Transverse colon (tissue), 4 donors: ENCODE data around the gene CLMN. TPM values are rescaled to one million over a fixed set of nuclear protein-coding genes. Genes with fewer than 3 reads are reported as not detected.
A peak's percentile ranks its signal among the peaks of the same experiment; 100 is the strongest.

ENCODE experiments used
- DNase-seq: peaks from one replicate; pipeline ENCODE4 v3.0.0-alpha.2; 2019
- H3K27ac ChIP-seq, 4 donors: fragments of 200-600 bp; sonication (generic); 2 replicates each; pipeline ENCODE4 v1.5.1; 2016 to 2018; ENCODE audit warnings: inconsistent platforms in 4 of 4
- H3K27me3 ChIP-seq: fragments of 200-600 bp; sonication (generic); 2 replicates; pipeline ENCODE4 v1.5.1; 2017; ENCODE audit warnings: inconsistent platforms
- H3K36me3 ChIP-seq, 4 donors: fragments of 200-600 bp; sonication (generic); 2 replicates each; pipeline ENCODE4 v1.5.1; 2017 to 2019; ENCODE audit warnings: inconsistent platforms in 4 of 4
- H3K4me1 ChIP-seq, 4 donors: fragments of 200-600 bp; sonication (generic); 2 replicates each; pipeline ENCODE4 v1.5.1; 2017 to 2020; ENCODE audit warnings: inconsistent platforms in 4 of 4
- H3K4me3 ChIP-seq, 4 donors: fragments of 200-600 bp; sonication (generic); 1 replicate in 1 of 4; 2 replicates in 3 of 4; pipeline versions ENCODE4 v1.5.1 to v1.6.1; 2017 to 2019; ENCODE audit warnings: inconsistent platforms in 4 of 4
- H3K9me3 ChIP-seq, 2 donors: fragments of 200-600 bp; sonication (generic); 2 replicates each; pipeline ENCODE4 v1.5.1; 2017 to 2019; ENCODE audit warnings: inconsistent platforms in 2 of 2
- EP300 ChIP-seq: sonication (generic); formaldehyde crosslinking; IDR thresholded peaks from one replicate; pipeline ENCODE4 v1.6.1; 2017; ENCODE audit warnings: antibody characterized with exemption, low read depth
- POLR2A ChIP-seq: fragments of 450-650 bp; IDR thresholded peaks from one replicate; pipeline ENCODE4 v1.6.1; 2016; ENCODE audit warnings: antibody characterized with exemption, mild to moderate bottlenecking, moderate library complexity
- POLR2AphosphoS5 ChIP-seq, 3 donors: sonication (generic); formaldehyde crosslinking; IDR thresholded peaks; one replicate each; pipeline ENCODE4 v1.6.1; 2016; ENCODE audit warnings: antibody characterized with exemption in 3 of 3
- WGBS, 2 donors: methylation state at CpG; one replicate each; pipeline ENCODE4 v1.1.5; 2018; ENCODE audit warnings: low coverage in 1 of 2; 5-methylcytosine and 5-hydroxymethylcytosine counted together
- in situ Hi-C, 4 donors: fragments of 200-750 bp; cut with MboI; loops; one replicate each; pipeline versions ENCODE4 v1.15.0 to v1.15.1; 2017; ENCODE audit warnings: low sequenced_read_pairs in 3 of 4, low pct_ligation_motif_present in 1 of 4, low pct_unique_long_range_greater_than_20kb in 1 of 4
- intact Hi-C: fragments of 100-400 bp; cut with DNase I; formaldehyde crosslinking; loops from one replicate; pipeline ENCODE4 v1.15.1; 2023; ENCODE audit warnings: low total_unique reads
- total RNA-seq, 4 donors: library from RNA; depleted of rRNA; stranded (reverse); fragments of >200 nt; gene quantifications; one replicate each; pipeline ENCODE4 v1.1.0, GENCODE V29; 2016
- TF ChIP-seq, protein P1 (sequence below), 5 experiments: fragments of 200-600 bp in 3 of 5; fragments of 450-650 bp in 2 of 5; sonication (generic) in 3 of 5; IDR thresholded peaks; 1 replicate in 2 of 5; 2 replicates in 3 of 5; pipeline ENCODE4 v1.5.1; 2016 to 2017; ENCODE audit warnings: antibody characterized with exemption in 5 of 5, inconsistent platforms in 3 of 5, mild to moderate bottlenecking in 2 of 5, moderate library complexity in 1 of 5

Gene CLMN
- total RNA-seq, 4 donors from 2014 or later, result 71.1 to 118 (median 90.1) TPM

DNA sequence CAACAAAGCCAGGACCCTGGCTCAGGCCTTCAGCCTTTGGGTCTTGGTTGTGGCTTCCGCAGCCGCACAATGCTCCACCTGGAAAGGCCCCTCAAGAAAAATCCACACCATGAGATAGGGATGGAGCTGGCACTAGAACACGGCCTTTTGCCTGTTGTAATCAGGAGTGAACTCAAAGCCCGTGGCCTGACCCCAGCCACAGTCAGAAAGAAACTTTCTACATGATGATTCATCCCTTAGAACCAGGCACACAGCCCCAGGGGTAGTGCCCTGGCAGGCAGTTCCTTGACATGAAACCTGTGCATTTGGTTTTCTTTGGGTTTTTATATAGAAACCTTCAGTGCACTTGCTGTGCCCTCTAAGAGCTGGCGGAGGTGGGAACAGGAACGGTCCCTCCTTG lies 5.1 kb downstream of the CLMN start:
- Histone ChIP-seq H3K4me1 (peaks cover 18 to 51% (median 44%) of the 10 kb centered on the region in 4 donors), H3K9me3 (no peaks in the 10 kb centered on the region), H3K27me3 (no peaks in the 10 kb centered on the region), H3K4me3 (no peak overlapping the region), H3K27ac (peak overlapping the region; percentile 51 to 81 (median 64)), H3K36me3 (no peaks in the 10 kb centered on the region)
- in situ Hi-C loops, result no loop called here
- peak; percentile 42 for DNase-seq
- 88 to 100% methylated on average over 1 to 6 of the region's 6 CpGs for WGBS, 2 donors
- TF ChIP-seq, protein P1, sequence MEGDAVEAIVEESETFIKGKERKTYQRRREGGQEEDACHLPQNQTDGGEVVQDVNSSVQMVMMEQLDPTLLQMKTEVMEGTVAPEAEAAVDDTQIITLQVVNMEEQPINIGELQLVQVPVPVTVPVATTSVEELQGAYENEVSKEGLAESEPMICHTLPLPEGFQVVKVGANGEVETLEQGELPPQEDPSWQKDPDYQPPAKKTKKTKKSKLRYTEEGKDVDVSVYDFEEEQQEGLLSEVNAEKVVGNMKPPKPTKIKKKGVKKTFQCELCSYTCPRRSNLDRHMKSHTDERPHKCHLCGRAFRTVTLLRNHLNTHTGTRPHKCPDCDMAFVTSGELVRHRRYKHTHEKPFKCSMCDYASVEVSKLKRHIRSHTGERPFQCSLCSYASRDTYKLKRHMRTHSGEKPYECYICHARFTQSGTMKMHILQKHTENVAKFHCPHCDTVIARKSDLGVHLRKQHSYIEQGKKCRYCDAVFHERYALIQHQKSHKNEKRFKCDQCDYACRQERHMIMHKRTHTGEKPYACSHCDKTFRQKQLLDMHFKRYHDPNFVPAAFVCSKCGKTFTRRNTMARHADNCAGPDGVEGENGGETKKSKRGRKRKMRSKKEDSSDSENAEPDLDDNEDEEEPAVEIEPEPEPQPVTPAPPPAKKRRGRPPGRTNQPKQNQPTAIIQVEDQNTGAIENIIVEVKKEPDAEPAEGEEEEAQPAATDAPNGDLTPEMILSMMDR (IDR thresholded peaks at IDR 0.05), result no peak
- TF ChIP-seq EP300, result no peak
- TF ChIP-seq POLR2AphosphoS5 (IDR thresholded peaks at IDR 0.05), result no peak
- intact Hi-C loops, result no loop called here

DNA sequence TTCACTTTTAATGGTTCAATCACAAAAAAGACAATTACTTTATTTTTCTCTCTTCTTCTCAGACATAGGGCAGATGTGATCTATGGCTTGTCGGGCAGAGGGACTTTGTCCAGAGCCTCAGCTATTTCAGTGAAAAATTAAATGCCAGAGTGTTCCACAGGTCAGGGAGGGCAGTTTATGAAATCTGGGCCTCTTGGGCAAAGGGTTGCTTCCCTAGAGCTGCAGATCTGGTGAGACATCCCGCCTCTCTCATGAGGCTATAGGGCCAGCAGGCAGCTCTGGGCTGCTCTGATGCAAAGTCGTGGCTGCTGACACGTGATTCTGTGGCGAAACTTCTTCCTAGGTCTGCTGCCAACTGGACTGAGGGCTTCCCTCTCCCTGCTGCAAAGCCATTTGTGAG lies 6.0 kb downstream of the CLMN start:
- intact Hi-C loops, result no loop called here
- H3K36me3 ChIP-seq, result no peaks in the 10 kb centered on the region
- no peaks in the 10 kb centered on the region for H3K9me3 ChIP-seq
- peak; percentile 77 for DNase-seq
- 23 to 50% methylated on average over 1 to 5 of the region's 5 CpGs for WGBS, 2 donors
- H3K4me3 ChIP-seq, result no peak overlapping the region
- H3K4me1 ChIP-seq, result peaks cover 18 to 48% (median 40%) of the 10 kb centered on the region in 4 donors
- peak overlapping the region; percentile 51 to 81 (median 64) for H3K27ac ChIP-seq
- TF ChIP-seq POLR2A (no peak), EP300 (no peak), POLR2AphosphoS5 (IDR thresholded peaks at IDR 0.05) (peak; percentile 15 to 29 (median 22))
- TF ChIP-seq, protein P1 (IDR thresholded peaks at IDR 0.05), result no peak
- in situ Hi-C loops, result no loop called here
- no peaks in the 10 kb centered on the region for H3K27me3 ChIP-seq

DNA sequence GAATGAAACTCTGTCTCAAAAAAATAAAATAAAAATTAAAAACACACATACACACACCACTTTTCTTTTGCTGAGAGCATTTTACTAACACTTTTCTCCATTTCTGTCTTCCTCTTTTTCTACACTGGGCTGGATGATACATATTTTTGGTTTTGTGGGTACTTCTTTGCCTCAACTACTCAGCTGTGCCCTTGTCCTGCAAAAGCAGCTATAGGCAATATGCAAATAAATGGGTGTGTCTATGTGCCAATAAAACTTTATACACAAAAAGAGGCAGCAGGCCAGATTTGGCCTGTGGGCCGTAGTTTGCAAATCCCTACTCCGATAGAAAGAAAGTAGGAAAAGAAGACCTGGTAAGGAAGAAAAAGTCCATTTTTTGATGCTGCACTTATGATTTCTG lies 6.5 kb downstream of the CLMN start:
- H3K27me3 ChIP-seq, result no peaks in the 10 kb centered on the region
- no peak for DNase-seq
- TF ChIP-seq, protein P1 (IDR thresholded peaks at IDR 0.05), result no peak
- TF ChIP-seq EP300 (no peak), POLR2AphosphoS5 (IDR thresholded peaks at IDR 0.05) (no peak), POLR2A (no peak)
- H3K4me3 ChIP-seq, result no peak overlapping the region
- 6 to 45% methylated on average over 2 of the region's 2 CpGs for WGBS, 2 donors
- H3K27ac ChIP-seq, result peak overlapping the region; percentile 51 to 81 (median 64)
- H3K36me3 ChIP-seq, result no peaks in the 10 kb centered on the region
- intact Hi-C loops, result no loop called here
- H3K9me3 ChIP-seq, result no peaks in the 10 kb centered on the region
- peaks cover 18 to 46% (median 38%) of the 10 kb centered on the region in 4 donors for H3K4me1 ChIP-seq
- in situ Hi-C loops, result no loop called here

DNA sequence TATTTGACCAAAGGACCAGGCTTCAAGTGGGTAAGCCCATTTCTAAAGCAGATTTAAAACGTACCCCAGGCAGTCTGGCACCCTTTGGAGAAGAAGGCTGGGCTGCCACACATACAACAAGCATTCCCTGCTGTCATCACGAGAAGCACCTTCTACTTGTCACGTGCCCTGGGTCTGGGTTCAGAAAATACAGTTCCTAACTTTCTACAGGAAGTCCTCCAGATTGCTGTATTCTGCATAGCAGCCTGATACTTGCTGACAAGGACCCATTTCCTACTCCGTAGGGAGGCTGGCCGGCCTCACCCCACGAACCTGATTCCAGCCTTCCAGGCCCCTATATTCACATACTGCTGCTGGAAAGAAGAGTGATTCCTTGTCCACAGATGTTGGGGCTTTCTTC lies 7.4 kb downstream of the CLMN start:
- H3K36me3 ChIP-seq, result no peaks in the 10 kb centered on the region
- in situ Hi-C loops, result no loop called here
- 85 to 91% methylated on average over 4 to 6 of the region's 6 CpGs for WGBS, 2 donors
- H3K27ac ChIP-seq, result peak overlapping the region; percentile 13 to 60 (median 36)
- TF ChIP-seq, protein P1 (IDR thresholded peaks at IDR 0.05), result no peak
- TF ChIP-seq EP300 (no peak), POLR2AphosphoS5 (IDR thresholded peaks at IDR 0.05) (no peak), POLR2A (no peak)
- intact Hi-C loops, result no loop called here
- H3K4me3 ChIP-seq, result no peak overlapping the region
- DNase-seq, result no peak
- H3K4me1 ChIP-seq, result peaks cover 18 to 46% (median 36%) of the 10 kb centered on the region in 4 donors
- H3K9me3 ChIP-seq, result no peaks in the 10 kb centered on the region
- H3K27me3 ChIP-seq, result no peaks in the 10 kb centered on the region
